Measurements from ENCODE around the gene HDAC4. TPM values are rescaled to one million over a fixed set of nuclear protein-coding genes. Genes with fewer than 3 reads are reported as not detected.
A peak's percentile ranks its signal among the peaks of the same experiment; 100 is the strongest.

HDAC4 gene
- total and polyA plus RNA-seq, 9 donors, result 7.0 to 74.0 (median 46.3) TPM

GRCh38 chr2:239236808-239237205, 164.0 kb downstream of the HDAC4 start:
- Histone ChIP-seq H3K9me3 (no peaks in the 10 kb centered on the region), H3K4me1 (ENCODE audit: insufficient read depth) (peaks cover 14% of the 10 kb centered on the region), H3K27ac (no peak overlapping the region), H3K27me3 (no peaks in the 10 kb centered on the region), H3K4me3 (no peak overlapping the region), H3K36me3 (no peaks in the 10 kb centered on the region)
- peak in 2 of 5 donors; percentile 8 to 13 for DNase-seq
- 88 to 93% (median 91%) methylated on average over 9 of the region's 9 CpGs for WGBS, 3 donors
- TF ChIP-seq EP300 (IDR thresholded peaks at IDR 0.05), result no peak
- TF ChIP-seq CTCF (IDR thresholded peaks at IDR 0.05), result no peak
- TF ChIP-seq POLR2A (IDR thresholded peaks at IDR 0.05), result no peak
- intact Hi-C loops (cut with DNase I), result no loop called here

GRCh38 chr2:239236043-239236807, 164.6 kb downstream of the HDAC4 start:
- no peak overlapping the region for H3K27ac ChIP-seq
- no peak overlapping the region for H3K4me3 ChIP-seq
- DNase-seq, result peak in 2 of 5 donors; percentile 14 to 16
- H3K27me3 ChIP-seq, result no peaks in the 10 kb centered on the region
- H3K4me1 ChIP-seq (ENCODE audit: insufficient read depth), result peaks cover 14% of the 10 kb centered on the region
- WGBS, 3 donors, result 93 to 96% (median 94%) methylated on average over 20 of the region's 20 CpGs
- TF ChIP-seq CTCF (IDR thresholded peaks at IDR 0.05) (no peak), EP300 (IDR thresholded peaks at IDR 0.05) (no peak)
- no peaks in the 10 kb centered on the region for H3K36me3 ChIP-seq
- intact Hi-C loops (cut with DNase I), result no loop called here
- H3K9me3 ChIP-seq, result no peaks in the 10 kb centered on the region

- Histone ChIP-seq H3K36me3 (no peaks in the 10 kb centered on the region), H3K27me3 (no peaks in the 10 kb centered on the region), H3K27ac (no peak overlapping the region), H3K9me3 (no peaks in the 10 kb centered on the region), H3K4me1 (ENCODE audit: insufficient read depth) (peaks cover 9% of the 10 kb centered on the region), H3K4me3 (no peak overlapping the region)
- TF ChIP-seq POLR2A (IDR thresholded peaks at IDR 0.05) (no peak), CTCF (IDR thresholded peaks at IDR 0.05) (no peak), EP300 (IDR thresholded peaks at IDR 0.05) (no peak)
- WGBS, 3 donors, result 90 to 93% (median 92%) methylated on average over 11 of the region's 11 CpGs
- peak in 1 of 5 donors; percentile 10 for DNase-seq
- intact Hi-C loops (cut with DNase I), result no loop called here
Observed at GRCh38 chr2:239235311-239235710, 165.5 kb downstream of the HDAC4 start.

GRCh38 chr2:239234191-239235175, 166.3 kb downstream of the HDAC4 start:
- TF ChIP-seq POLR2A (IDR thresholded peaks at IDR 0.05) (no peak), EP300 (IDR thresholded peaks at IDR 0.05) (no peak), CTCF (IDR thresholded peaks at IDR 0.05) (no peak)
- H3K27me3 ChIP-seq, result no peaks in the 10 kb centered on the region
- 72 to 87% (median 80%) methylated on average over 22 of the region's 22 CpGs for WGBS, 3 donors
- H3K9me3 ChIP-seq, result no peaks in the 10 kb centered on the region
- DNase-seq, result peak in 1 of 5 donors; percentile 9
- no peak overlapping the region for H3K27ac ChIP-seq
- H3K4me3 ChIP-seq, result no peak overlapping the region
- H3K4me1 ChIP-seq (ENCODE audit: insufficient read depth), result peaks cover 3% of the 10 kb centered on the region
- H3K36me3 ChIP-seq, result no peaks in the 10 kb centered on the region
- intact Hi-C loops (cut with DNase I), result no loop called here
